OCI-LY3 (cell line): ENCODE measurements around the gene KLHL33.

Experiments used
- CTCF ChIP-seq: fragments of 200-600, 300-600 bp; sonication (generic); IDR thresholded peaks from 2 replicates; pipeline ENCODE4 v1.5.1; 2014; ENCODE audit warnings: antibody characterized with exemption, low read length, low read depth
- EZH2phosphoT487 ChIP-seq: fragments of 200-600 bp; shearing (Covaris generic); IDR thresholded peaks from 2 replicates; pipeline ENCODE4 v1.6.1; 2018; ENCODE audit warnings: antibody characterized with exemption, mixed run types, low read depth

GRCh38 chr14:20424851-20425250 lies 11.1 kb downstream of the KLHL33 start:
- TF ChIP-seq CTCF (no peak), EZH2phosphoT487 (no peak)
